GM18909 (cell line): ENCODE data around the gene SIGLEC11.

Experiments
- ATAC-seq: cut with Tn5 transposase; IDR thresholded peaks from one replicate; pipeline ENCODE4 v1.9.1; 2021; ENCODE audit warnings: mild to moderate bottlenecking; ENCODE audit not compliant: unreplicated experiment, poor library complexity

SIGLEC11 gene

DNA sequence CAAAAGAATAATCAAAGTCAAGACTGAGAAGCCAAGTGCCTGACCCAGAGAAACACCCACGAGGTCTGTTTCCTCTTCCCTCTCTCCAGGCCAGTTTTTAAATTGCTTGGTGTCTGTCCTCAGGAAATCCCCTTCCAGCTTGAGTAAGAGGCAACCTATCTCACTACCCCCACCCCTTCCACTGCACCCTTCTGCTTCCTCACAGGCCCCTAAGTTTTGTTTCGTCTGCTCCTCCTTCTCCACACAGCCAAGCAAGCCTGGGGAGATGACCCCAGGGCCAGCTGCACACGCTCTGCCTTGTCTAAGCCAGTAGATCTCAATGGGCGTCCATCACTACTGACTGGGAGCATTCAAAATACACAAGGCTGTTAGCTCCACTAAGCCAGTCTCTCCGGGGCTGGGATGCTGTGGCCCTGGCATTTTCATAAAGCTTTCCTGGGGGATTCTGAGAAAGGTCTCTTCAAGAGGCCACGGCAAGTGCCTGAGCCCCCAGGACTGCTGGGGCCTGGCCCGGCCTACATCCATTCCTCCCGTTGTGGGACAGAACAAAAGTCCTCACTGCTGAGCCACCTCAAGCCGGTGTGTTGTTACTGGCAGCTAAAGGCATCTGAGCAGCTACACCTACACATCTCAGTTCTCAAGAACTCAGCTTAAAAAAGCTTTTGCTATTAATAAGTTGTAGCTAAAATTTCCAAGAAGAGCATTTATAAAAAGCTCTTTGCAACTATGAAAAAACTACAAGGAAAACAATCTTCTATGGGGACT is 49.4 kb downstream of the SIGLEC11 start:
- ATAC-seq: peak; percentile 38

DNA sequence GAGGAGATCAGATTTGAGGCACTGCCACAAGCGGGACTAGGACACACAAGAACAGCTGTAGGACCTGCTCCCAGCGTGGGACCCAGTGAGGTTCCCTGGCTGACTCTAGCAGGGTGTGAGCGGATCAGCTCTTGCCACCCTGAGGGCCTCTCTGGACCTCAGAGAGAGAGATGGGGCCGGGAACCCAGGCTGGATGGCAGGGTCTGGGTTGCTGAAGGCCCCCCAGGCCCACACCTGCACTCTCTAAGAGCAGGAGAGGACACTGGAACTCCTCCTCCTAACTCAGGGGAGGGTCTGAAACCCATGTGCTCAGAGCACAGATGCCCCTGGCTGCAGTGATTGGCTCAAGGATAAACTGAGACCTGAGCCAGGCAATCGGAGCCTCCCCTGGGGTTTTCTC is 50.8 kb downstream of the SIGLEC11 start:
- no peak for ATAC-seq

DNA sequence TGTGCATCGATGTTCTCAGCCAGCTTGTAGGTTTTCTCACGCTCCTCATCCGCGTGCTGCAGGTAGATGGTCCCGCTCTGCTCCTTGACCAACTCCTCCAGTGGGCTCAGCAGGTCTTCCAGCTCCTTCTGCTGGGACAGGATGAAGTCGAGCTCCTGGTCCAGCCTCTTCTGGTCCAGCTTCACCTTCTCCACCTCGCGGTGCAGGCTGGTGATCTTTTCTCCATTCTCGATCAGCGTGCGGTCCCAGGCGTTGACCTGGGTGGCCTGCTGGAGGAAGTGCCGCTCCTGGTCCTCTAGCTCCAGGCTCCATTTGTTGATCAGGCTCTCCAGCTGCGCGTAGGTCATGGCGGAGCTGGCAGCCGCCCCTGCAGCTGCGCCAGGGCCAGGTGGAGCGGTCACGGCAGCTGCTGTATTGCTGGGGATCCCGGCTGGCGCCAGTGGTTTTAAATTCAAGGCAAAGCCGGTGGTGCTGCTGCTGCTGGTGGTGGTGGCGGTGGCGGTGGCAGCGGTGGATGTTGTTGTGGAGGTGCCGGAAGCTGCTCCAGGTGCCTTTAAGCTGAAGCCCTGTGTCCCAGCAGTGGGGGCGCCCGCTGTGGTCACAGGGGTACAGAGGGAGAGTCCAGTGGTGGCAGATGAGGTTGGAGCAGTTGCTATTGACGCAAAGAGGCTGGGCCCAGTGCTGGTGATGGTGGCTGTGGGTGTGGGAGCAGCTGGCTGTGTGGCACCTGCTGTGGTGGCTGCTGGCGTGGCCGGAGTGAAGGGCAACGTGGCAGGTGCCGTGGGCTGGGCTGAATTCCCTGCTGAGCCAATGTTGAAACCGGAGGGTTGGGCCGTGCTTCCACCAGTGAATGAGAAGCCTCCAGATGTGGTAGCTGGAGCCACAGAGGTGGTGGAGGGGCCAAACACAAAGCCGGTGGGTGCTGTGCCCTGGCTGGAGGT is 52.2 kb downstream of the SIGLEC11 start:
- no peak for ATAC-seq

DNA sequence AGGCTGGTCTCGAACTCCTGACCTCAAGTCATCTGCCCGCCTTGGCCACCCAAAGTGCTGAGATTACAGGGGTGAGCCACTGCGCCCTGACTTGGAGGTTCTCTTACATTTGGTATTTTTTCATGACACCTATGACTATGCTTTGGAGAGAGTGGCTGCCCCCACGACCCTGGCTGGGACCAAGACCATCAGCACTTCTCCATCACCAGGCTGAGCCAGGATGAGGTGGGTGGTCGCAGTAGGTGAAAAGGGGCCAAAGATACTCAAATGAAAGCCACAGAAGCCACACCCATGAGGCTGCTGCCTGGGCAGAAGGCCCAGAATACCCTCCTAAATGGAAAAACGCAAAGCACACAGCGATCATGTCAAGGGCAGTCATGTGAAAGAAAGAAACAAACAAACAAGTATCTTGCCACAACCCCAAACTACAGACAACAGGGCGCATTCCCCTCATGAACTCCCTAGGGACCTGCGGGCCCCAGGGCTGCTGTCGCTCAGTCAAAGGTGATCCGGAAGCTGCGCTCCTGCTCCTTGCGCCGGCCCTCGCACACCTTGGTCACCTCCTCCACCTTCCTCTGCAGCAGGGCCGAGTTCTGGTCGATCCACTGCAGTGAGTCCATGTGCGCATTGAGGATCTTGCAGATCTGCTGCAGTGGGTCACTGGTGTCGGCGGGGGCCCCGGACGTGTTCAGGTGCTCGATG is 53.1 kb downstream of the SIGLEC11 start:
- no peak for ATAC-seq

DNA sequence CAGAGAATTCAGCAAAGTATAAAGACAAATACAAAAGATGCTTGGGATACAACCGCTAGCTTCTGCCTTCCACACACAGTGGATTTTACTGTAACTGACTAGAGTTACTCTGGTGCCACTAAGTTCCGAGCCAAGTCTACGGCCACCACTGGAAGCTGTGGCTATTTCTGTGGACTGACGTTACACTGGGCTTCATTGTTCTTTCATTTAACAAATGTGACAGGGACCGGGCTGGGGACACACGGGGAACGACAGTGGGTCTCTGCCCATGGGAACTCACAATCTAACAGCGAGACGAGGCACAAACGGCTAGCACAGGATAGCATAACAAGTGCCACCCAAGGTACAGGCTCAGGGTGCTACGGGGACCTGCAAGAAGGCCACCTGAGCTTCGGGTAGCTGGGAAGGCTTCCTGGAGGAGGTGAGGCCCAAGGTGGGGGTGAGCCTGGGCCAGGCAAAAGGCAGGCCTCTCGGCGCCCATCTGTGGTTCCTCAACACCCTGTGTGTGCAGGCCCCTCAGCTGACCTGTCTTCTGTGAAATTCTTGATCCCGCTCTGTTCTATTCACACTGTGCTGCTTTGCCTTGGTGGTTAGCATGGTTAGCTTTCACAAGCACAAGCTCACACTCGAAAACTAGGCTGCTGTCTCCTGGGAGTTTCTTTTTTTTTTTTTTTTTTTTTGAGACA is 54.0 kb downstream of the SIGLEC11 start:
- no peak for ATAC-seq

DNA sequence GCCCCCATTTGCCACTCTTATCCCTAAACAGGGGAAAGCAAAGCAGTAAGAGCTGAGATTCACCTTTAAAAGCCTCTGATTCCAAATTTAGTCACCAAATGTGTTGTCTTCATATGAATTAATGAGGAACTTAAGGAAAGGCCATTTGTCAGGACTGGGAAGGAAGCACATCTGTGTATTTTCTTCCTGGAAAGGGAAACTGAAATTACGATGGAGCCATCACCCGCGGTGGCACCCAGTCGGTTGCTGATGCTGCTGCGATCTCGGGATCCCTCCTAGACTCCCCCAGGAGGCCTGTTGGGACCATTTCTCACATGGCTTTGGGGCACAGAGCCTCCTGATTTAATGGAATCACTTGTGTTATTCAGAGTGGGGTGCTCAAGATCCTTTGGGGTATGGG is 56.8 kb downstream of the SIGLEC11 start:
- ATAC-seq: no peak
